Heart right ventricle (tissue), 16 donors: ENCODE results near the gene NALF2. TPM values are rescaled to one million over a fixed set of nuclear protein-coding genes. Genes with fewer than 3 reads are reported as not detected.

Experiments used
- ATAC-seq, 8 donors: fragments of 200-7000 bp; cut with Tn5 transposase; one replicate each; pipeline ENCODE4 v1.9.1; 2020; ENCODE audit warnings: mild to moderate bottlenecking in 8 of 8, moderate library complexity in 8 of 8, moderate number of reproducible peaks in 1 of 8
- DNase-seq, 2 donors: peaks; one replicate each; pipeline ENCODE4 v3.0.0-alpha.2; 2020
- H3K27ac ChIP-seq, 10 donors: fragments of 200-600 bp; sonication (generic) in 2 of 10; one replicate each; pipeline versions ENCODE4 v1.5.0 to v1.8.0; 2020 to 2022; ENCODE audit warnings: mild to moderate bottlenecking in 3 of 10
- H3K27me3 ChIP-seq, 7 donors: fragments of 200-600 bp; one replicate each; pipeline ENCODE4 v1.8.0; 2021 to 2022; ENCODE audit warnings: mild to moderate bottlenecking in 2 of 7
- H3K36me3 ChIP-seq, 9 donors: fragments of 200-600 bp; sonication (generic) in 1 of 9; one replicate each; pipeline versions ENCODE4 v1.5.0 to v1.8.0; 2020 to 2022; ENCODE audit warnings: mild to moderate bottlenecking in 2 of 9
- H3K4me1 ChIP-seq, 9 donors: fragments of 200-600 bp; sonication (generic) in 1 of 9; one replicate each; pipeline versions ENCODE4 v1.5.0 to v1.8.0; 2020 to 2022; ENCODE audit warnings: mild to moderate bottlenecking in 4 of 9
- H3K4me3 ChIP-seq, 10 donors: fragments of 200-600 bp; sonication (generic) in 2 of 10; one replicate each; pipeline versions ENCODE4 v1.5.0 to v1.8.0; 2020 to 2022; ENCODE audit warnings: mild to moderate bottlenecking in 7 of 10, moderate library complexity in 2 of 10
- H3K9me3 ChIP-seq, 11 donors: fragments of 200-600 bp in 10 of 11; sonication (generic) in 2 of 11; one replicate each; pipeline versions ENCODE4 v1.5.0 to v1.8.0; 2013 to 2022; ENCODE audit warnings: mild to moderate bottlenecking in 2 of 11, control low read depth in 1 of 11, moderate library complexity in 1 of 11
- CTCF ChIP-seq, 9 donors: fragments of 200-600 bp; sonication (generic) in 2 of 9; IDR thresholded peaks; one replicate each; pipeline versions ENCODE4 v1.5.0 to v1.8.0; 2021 to 2022; ENCODE audit warnings: antibody characterized with exemption in 9 of 9, mild to moderate bottlenecking in 5 of 9, moderate library complexity in 1 of 9
- WGBS, 2 donors: extraction: QIAGEN DNeasy Blood & Tissue Kit; methylation state at CpG; one replicate each; pipeline ENCODE4 v1.1.7; 2013; ENCODE audit warnings: inconsistent platforms in 1 of 2; 5-methylcytosine and 5-hydroxymethylcytosine counted together
- intact Hi-C, 10 donors: fragments of 100-400 bp; cut with DNase I; formaldehyde crosslinking; loops; one replicate each; pipeline versions ENCODE4 v1.11.1 to v1.14.2; 2022
- polyA plus RNA-seq, 2 donors: library from polyadenylated mRNA; stranded (reverse); fragments of 200-250 nt; gene quantifications; one replicate each; pipeline ENCODE4 v1.2.3, GENCODE V29; 2013
- total RNA-seq, 10 donors: library from RNA; stranded (reverse); fragmentation: NEBNext Ultra II Directional in 3 of 10; extraction: Animal tissue kit (Norgen Biotek cat#: 25700) in 3 of 10; gene quantifications; one replicate each; pipeline versions ENCODE4 v1.2.1 to v1.2.4, GENCODE V29; 2021 to 2023
- donor health status: Arrhythmogenic right ventricular cardiomyopathy.
- donor health status: ischemic (EF 13 %, LVEDD 7.1; RV severe dilation, severe dysfunction).
- donor health status: healthy with polysubstance abuse.
- donor health status: DM: no; HTN: yes; CAD: no.
- donor health status: DM: no; HTN: no; CAD: no.
- donor health status: ischemic (EF 25% LVEDD 6.9; RV normal size, moderate dysfunction).
- donor health status: ischemic (EF 25% LVEDD 5.7; RV mildly dilated, moderate dysfunction).
- donor health status: healthy.
- donor health status: DM: yes; HTN: yes; CAD: no.
- donor health status: Ischemic cardiomyopathy.
- donor health status: ischemic (EF 35%, LVEDD 5.7; RV mildly dilated, moderate dysfunction).
- donor health status: nonischemic (EF 11% LVEDD 7.7; RV severe dilation, severe dysfunction).
- donor health status: DM: yes; HTN: yes; CAD: no.
- donor health status: PGD.
- donor health status: ischemic (EF 29% LVEDD 5.4; RV normal size, mild dysfunction).
- donor health status: nonischemic (EF 23%, LVEDD 6.1; RV moderate dilation, normal function).

NALF2 gene
- total and polyA plus RNA-seq, 12 donors, result 0.39 to 37.6 (median 11.7) TPM

GRCh38 chrX:69524781-69525363 lies 20.7 kb downstream of the NALF2 start:
- no peaks in the 10 kb centered on the region for H3K36me3 ChIP-seq
- WGBS, 2 donors, result 77 to 81% methylated on average over 6 to 7 of the region's 7 CpGs
- no peak for DNase-seq
- TF ChIP-seq CTCF (IDR thresholded peaks at IDR 0.05), result no peak
- peaks cover 0 to 23% (median 0%) of the 10 kb centered on the region in 7 donors for H3K27me3 ChIP-seq
- no peaks in the 10 kb centered on the region for H3K9me3 ChIP-seq
- intact Hi-C loops, result no loop called here
- H3K4me3 ChIP-seq, result no peak overlapping the region
- H3K4me1 ChIP-seq, result peaks cover 0 to 21% (median 0%) of the 10 kb centered on the region in 9 donors
- ATAC-seq, result no peak
- H3K27ac ChIP-seq, result no peak overlapping the region

GRCh38 chrX:69530306-69530705 lies 26.2 kb downstream of the NALF2 start:
- no peak for ATAC-seq
- 84 to 89% methylated on average over 7 of the region's 7 CpGs for WGBS, 2 donors
- H3K27ac ChIP-seq, result no peak overlapping the region
- no peak for TF ChIP-seq CTCF (IDR thresholded peaks at IDR 0.05)
- no peaks in the 10 kb centered on the region for H3K9me3 ChIP-seq
- H3K36me3 ChIP-seq, result no peaks in the 10 kb centered on the region
- no peak for DNase-seq
- peaks cover 0 to 19% (median 0%) of the 10 kb centered on the region in 7 donors for H3K27me3 ChIP-seq
- no peak overlapping the region for H3K4me3 ChIP-seq
- intact Hi-C loops, result loop anchor here in 1 of 10 donors (10.0 kb wide), 1 partner anchor 504 kb away; no protein-coding TSS in a partner anchor
- no peaks in the 10 kb centered on the region for H3K4me1 ChIP-seq

GRCh38 chrX:69531031-69531755 lies 27.1 kb downstream of the NALF2 start:
- no peak for TF ChIP-seq CTCF (IDR thresholded peaks at IDR 0.05)
- peaks cover 0 to 19% (median 0%) of the 10 kb centered on the region in 7 donors for H3K27me3 ChIP-seq
- H3K4me3 ChIP-seq, result no peak overlapping the region
- no peaks in the 10 kb centered on the region for H3K36me3 ChIP-seq
- WGBS, 2 donors, result 76 to 84% methylated on average over 8 of the region's 8 CpGs
- intact Hi-C loops, result loop anchor here in 1 of 10 donors (10.0 kb wide), 1 partner anchor 504 kb away; no protein-coding TSS in a partner anchor
- no peak overlapping the region for H3K27ac ChIP-seq
- H3K9me3 ChIP-seq, result no peaks in the 10 kb centered on the region
- no peaks in the 10 kb centered on the region for H3K4me1 ChIP-seq
- DNase-seq, result no peak
- ATAC-seq, result peak in 1 of 8 donors; percentile 45

GRCh38 chrX:69535661-69536060 lies 31.5 kb downstream of the NALF2 start:
- Histone ChIP-seq H3K9me3 (no peaks in the 10 kb centered on the region), H3K4me1 (peaks cover 0 to 17% (median 3%) of the 10 kb centered on the region in 9 donors), H3K27ac (no peak overlapping the region), H3K4me3 (no peak overlapping the region), H3K27me3 (peaks cover 0 to 27% (median 0%) of the 10 kb centered on the region in 7 donors), H3K36me3 (no peaks in the 10 kb centered on the region)
- 54 to 83% methylated on average over 2 of the region's 2 CpGs for WGBS, 2 donors
- intact Hi-C loops, result loop anchor here in 7 of 10 donors (5.0 to 10.0 kb wide), 7 partner anchors 82 to 562 kb away; partner anchors contain the start of gene EDA (in 2 of the 7)
- ATAC-seq (no peak), DNase-seq (no peak)
- no peak for TF ChIP-seq CTCF (IDR thresholded peaks at IDR 0.05)
